Mucosa of rectum (tissue), 2 donors: ENCODE results near the gene EDA.

ENCODE experiments used
- H3K27ac ChIP-seq, 2 donors: one replicate each; pipeline ENCODE4 v1.7.0; 2013; ENCODE audit warnings: inconsistent platforms in 2 of 2, low read depth in 2 of 2, low read length in 2 of 2
- H3K27me3 ChIP-seq, 2 donors: one replicate each; pipeline ENCODE4 v1.7.0; 2013; ENCODE audit warnings: low read length in 2 of 2; ENCODE audit not compliant: control insufficient read depth in 2 of 2, insufficient read depth in 2 of 2
- H3K36me3 ChIP-seq, 2 donors: one replicate each; pipeline ENCODE4 v1.7.0; 2013; ENCODE audit warnings: low read length in 2 of 2; ENCODE audit not compliant: control insufficient read depth in 2 of 2, insufficient read depth in 2 of 2
- H3K4me1 ChIP-seq, 2 donors: one replicate each; pipeline ENCODE4 v1.7.0; 2013; ENCODE audit warnings: low read length in 2 of 2, mild to moderate bottlenecking in 1 of 2; ENCODE audit not compliant: control insufficient read depth in 2 of 2, insufficient read depth in 2 of 2
- H3K4me3 ChIP-seq, 2 donors: one replicate each; pipeline ENCODE4 v1.7.0; 2013; ENCODE audit warnings: low read length in 2 of 2
- H3K9ac ChIP-seq, 2 donors: one replicate each; pipeline ENCODE4 v1.7.0; 2013; ENCODE audit warnings: low read length in 2 of 2, low read depth in 1 of 2, mild to moderate bottlenecking in 1 of 2
- H3K9me3 ChIP-seq, 2 donors: one replicate each; pipeline ENCODE4 v1.7.0; 2013; ENCODE audit warnings: low read length in 2 of 2; ENCODE audit not compliant: control insufficient read depth in 2 of 2
- donor health status: healthy.
- donor health status: Normal muscosa, but diverticular disease.

EDA gene

DNA sequence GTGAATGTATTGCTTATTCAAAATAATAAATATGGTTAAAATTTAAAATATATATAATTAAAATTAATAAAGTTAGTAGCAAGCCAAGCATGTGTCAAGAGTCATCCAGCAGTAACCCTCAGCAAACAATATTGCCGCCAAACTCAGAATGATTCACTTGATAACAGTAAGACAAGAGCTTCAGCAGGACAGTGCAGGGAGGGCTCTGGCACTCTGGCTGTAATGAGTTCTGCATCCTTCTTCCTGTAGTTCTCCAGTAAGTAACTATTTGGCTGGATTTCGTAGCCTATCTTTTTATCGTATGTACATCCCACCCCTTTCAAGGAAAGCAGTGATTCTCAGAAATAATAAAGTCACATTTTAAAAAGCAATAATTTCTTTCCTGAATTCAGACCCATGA, 464.0 kb downstream of the EDA start:
- Histone ChIP-seq H3K4me3 (no peak overlapping the region), H3K36me3 (no peaks in the 10 kb centered on the region), H3K9ac (no peak overlapping the region), H3K27ac (no peak overlapping the region), H3K27me3 (peaks cover 0 to 10% of the 10 kb centered on the region in 2 donors), H3K4me1 (no peaks in the 10 kb centered on the region), H3K9me3 (no peaks in the 10 kb centered on the region)

DNA sequence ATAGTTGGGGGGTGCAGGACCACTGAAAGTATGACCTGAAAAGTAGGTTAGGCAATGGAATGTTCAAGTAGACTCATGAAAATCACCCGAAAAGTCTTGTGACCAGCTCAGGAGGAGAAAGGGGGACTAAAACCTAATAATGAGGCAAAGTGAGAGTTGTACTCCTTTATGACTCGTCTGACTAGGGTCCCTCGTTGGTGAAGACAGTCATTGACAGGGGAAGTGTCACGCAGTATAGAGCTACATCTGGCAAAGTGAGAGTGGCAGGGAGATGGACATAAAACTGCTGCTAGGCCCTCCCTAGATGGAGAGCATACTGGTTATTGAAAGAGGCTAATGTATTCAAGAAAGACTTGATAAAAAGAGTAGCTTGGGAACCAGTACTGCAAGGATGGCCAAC, 466.8 kb downstream of the EDA start:
- H3K27ac ChIP-seq: no peak overlapping the region
- H3K9ac ChIP-seq: no peak overlapping the region

DNA sequence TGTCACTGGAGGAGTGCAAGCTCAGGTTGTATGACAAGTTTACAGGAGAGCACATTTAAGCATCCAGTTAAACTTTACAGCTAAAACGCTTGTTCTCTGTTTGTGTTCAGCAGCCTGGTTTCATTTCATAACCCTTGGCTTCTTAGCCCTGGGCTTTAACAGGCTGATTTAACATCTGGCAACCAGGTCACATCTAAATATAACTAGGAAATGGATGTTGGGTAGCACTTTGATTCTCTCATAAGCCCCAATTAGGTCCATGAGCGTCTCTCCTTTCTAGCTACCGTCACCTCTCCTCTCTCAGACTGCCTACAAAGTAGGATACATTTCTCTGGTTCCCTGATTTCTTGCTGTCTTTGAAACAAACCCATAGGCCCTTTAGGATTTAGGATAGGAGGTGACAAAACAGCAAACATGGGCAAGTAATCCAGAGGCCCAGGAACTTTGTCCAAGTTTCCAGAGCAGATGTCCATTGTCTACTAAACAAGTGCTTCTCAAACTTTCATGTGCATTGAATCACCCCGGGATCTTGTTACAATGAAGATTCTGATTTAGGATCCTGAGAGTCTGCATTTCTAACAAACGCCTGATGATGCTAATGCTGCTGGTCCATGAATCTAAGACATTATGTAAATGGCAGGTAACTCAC, 468.8 kb downstream of the EDA start:
- no peak overlapping the region for H3K4me3 ChIP-seq
- no peaks in the 10 kb centered on the region for H3K9me3 ChIP-seq
- H3K4me1 ChIP-seq: no peaks in the 10 kb centered on the region
- no peak overlapping the region for H3K9ac ChIP-seq
- no peak overlapping the region for H3K27ac ChIP-seq
- H3K27me3 ChIP-seq: peaks cover 0 to 10% of the 10 kb centered on the region in 2 donors
- H3K36me3 ChIP-seq: no peaks in the 10 kb centered on the region

More for the DNA sequence above, 466.8 kb downstream of the EDA start:
- Histone ChIP-seq H3K4me3 (no peak overlapping the region), H3K27me3 (peaks cover 0 to 10% of the 10 kb centered on the region in 2 donors), H3K9me3 (no peaks in the 10 kb centered on the region), H3K4me1 (no peaks in the 10 kb centered on the region), H3K36me3 (no peaks in the 10 kb centered on the region)

DNA sequence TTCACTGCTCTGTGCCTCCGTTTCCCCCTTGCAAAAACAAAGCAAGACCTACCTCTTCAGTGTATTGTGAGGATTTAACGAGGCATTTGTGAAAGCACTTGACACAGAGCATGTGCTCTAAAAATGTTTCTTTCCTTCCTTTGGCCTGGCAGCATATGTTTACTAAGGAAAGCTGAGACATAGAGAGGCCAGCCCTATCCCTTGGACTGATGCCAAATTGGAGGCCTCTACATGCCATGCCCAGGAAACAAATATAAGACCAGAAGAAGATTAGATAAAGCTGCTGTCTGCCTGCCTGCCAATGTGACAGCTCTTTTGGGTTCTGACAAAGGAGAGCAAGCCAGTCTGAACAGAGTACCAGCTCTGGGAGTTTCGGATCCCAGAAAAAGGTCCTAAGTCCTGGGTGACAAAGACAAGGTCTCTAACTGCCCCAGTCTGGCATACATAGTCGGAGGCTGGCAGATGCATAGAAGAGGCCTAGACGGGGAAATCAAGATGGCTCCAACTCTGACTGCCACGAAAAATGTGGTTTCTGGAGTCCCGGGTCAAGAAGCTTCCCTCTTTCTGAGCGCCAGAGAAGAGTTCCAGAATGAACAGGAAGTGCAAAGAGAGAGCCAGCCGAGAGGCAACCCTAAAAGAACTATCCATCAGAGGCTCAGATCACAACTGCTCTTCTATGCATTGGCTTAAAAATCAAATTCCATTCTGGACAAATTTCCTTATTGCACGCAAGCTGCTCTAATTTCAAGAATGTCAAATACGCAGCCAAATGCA, 472.1 kb downstream of the EDA start:
- Histone ChIP-seq H3K9me3 (no peaks in the 10 kb centered on the region), H3K4me1 (no peaks in the 10 kb centered on the region), H3K27ac (no peak overlapping the region), H3K36me3 (no peaks in the 10 kb centered on the region), H3K27me3 (peaks cover 0 to 3% of the 10 kb centered on the region in 2 donors), H3K4me3 (no peak overlapping the region), H3K9ac (no peak overlapping the region)

DNA sequence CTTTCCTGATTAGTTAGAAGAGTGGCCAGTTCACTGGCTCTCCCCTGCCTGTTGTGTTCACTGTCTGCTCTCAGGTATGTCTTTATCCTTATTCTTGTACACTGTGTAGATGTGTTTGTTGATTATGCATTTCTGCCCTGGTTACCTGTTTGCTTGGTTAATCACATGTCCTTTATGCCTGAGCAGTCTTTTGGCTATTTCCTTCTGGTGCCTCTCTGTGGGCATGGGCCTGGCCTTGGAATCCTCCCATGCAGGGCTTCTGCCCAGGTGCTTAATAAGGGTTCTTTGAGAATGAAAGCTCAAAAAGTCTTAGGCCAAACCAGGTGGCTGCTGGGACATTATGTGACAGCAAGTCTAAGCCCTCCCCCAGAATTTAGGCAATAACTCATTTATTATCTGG, 472.8 kb downstream of the EDA start:
- Histone ChIP-seq H3K4me1 (no peaks in the 10 kb centered on the region), H3K36me3 (no peaks in the 10 kb centered on the region), H3K9ac (no peak overlapping the region), H3K9me3 (no peaks in the 10 kb centered on the region), H3K27me3 (peaks cover 0 to 6% of the 10 kb centered on the region in 2 donors), H3K27ac (no peak overlapping the region), H3K4me3 (no peak overlapping the region)
